Measurements from ENCODE around the gene MPPED1.

MPPED1 gene

DNA sequence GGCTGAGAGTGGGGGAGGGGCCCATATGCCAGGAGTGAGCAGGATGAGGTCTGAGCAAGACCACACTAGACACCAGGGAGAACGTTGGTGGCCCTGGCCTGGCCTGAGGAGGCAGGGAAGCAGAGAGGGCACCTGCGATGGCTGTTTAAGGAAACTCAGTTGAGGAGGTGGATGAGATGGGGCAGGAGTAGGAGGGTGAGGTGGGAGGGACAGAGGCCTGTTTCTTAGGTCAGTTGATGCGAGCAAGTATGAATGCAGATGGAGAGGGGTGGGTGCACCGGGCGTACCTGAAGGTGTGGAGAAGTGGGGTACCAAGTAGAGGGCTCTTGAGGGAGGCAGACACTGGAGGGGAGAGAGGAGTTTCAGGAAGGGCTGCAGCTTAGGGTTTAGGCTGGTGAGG is 10.6 kb upstream of the MPPED1 start:
- H3K9me3 ChIP-seq (ENCODE audit: insufficient read depth, low read depth, low read length): no peaks in the 10 kb centered on the region
- H3K9me2 ChIP-seq (replicated peaks; ENCODE audit: low read depth, low read length): no peaks in the 10 kb centered on the region
- TF ChIP-seq, protein P1, sequence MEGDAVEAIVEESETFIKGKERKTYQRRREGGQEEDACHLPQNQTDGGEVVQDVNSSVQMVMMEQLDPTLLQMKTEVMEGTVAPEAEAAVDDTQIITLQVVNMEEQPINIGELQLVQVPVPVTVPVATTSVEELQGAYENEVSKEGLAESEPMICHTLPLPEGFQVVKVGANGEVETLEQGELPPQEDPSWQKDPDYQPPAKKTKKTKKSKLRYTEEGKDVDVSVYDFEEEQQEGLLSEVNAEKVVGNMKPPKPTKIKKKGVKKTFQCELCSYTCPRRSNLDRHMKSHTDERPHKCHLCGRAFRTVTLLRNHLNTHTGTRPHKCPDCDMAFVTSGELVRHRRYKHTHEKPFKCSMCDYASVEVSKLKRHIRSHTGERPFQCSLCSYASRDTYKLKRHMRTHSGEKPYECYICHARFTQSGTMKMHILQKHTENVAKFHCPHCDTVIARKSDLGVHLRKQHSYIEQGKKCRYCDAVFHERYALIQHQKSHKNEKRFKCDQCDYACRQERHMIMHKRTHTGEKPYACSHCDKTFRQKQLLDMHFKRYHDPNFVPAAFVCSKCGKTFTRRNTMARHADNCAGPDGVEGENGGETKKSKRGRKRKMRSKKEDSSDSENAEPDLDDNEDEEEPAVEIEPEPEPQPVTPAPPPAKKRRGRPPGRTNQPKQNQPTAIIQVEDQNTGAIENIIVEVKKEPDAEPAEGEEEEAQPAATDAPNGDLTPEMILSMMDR (conservative IDR thresholded peaks at IDR 0.05; ENCODE audit: low read length): no peak
- no peak for TF ChIP-seq EZH2phosphoT487 (IDR thresholded peaks at IDR 0.05; ENCODE audit: borderline replicate concordance)
- no peaks in the 10 kb centered on the region for H3K27me3 ChIP-seq (ENCODE audit: insufficient read depth, low read length, poor library complexity, severe bottlenecking)
- no peaks in the 10 kb centered on the region for H3K36me3 ChIP-seq (ENCODE audit: insufficient read depth, low read length)
- no peaks in the 10 kb centered on the region for H3K4me1 ChIP-seq (ENCODE audit: insufficient read depth, low read length, poor library complexity, severe bottlenecking)
- no peak overlapping the region for H2AFZ ChIP-seq (ENCODE audit: low read length)
- H3F3A ChIP-seq (ENCODE audit: low read depth): no peaks in the 10 kb centered on the region
- H3K4me3 ChIP-seq (ENCODE audit: low read length, poor library complexity, severe bottlenecking): no peak overlapping the region
- no peak overlapping the region for H3K4me2 ChIP-seq (ENCODE audit: low read depth, low read length, poor library complexity, severe bottlenecking)
- no peak overlapping the region for H3K9ac ChIP-seq (ENCODE audit: low read depth, low read length, poor library complexity, severe bottlenecking)
- H3K79me2 ChIP-seq (ENCODE audit: insufficient read depth, low read length): no peaks in the 10 kb centered on the region
- H4K20me1 ChIP-seq (ENCODE audit: insufficient read depth, low read length, poor library complexity, severe bottlenecking): no peaks in the 10 kb centered on the region

DNA sequence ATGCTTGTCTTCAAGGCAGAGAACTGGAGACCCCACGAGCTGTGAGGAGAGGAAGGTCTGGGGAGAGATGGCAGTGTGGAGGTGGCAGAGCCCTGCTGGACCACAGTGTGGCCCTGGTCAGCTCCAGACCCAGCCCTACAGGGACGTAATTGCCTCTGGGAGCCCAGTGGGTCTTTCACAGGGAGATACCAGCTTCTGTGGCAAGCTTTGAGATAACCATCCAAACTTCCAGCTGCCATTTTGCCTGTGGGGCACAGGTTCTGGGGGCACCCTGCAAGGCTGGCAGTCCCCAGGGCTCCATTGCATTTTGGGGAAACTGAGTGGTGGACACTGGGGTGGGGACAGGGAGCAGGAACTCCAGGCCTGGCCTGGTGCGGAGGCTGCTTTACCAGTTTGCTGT is 10.2 kb upstream of the MPPED1 start:
- TF ChIP-seq, protein P1 (conservative IDR thresholded peaks at IDR 0.05; ENCODE audit: low read length): no peak
- no peak for TF ChIP-seq EZH2phosphoT487 (IDR thresholded peaks at IDR 0.05; ENCODE audit: borderline replicate concordance)
- Histone ChIP-seq H3K36me3 (ENCODE audit: insufficient read depth, low read length) (no peaks in the 10 kb centered on the region), H3K4me3 (ENCODE audit: low read length, poor library complexity, severe bottlenecking) (no peak overlapping the region), H3K9ac (ENCODE audit: low read depth, low read length, poor library complexity, severe bottlenecking) (no peak overlapping the region), H3K4me1 (ENCODE audit: insufficient read depth, low read length, poor library complexity, severe bottlenecking) (no peaks in the 10 kb centered on the region), H4K20me1 (ENCODE audit: insufficient read depth, low read length, poor library complexity, severe bottlenecking) (no peaks in the 10 kb centered on the region), H3K9me3 (ENCODE audit: insufficient read depth, low read depth, low read length) (no peaks in the 10 kb centered on the region), H3K4me2 (ENCODE audit: low read depth, low read length, poor library complexity, severe bottlenecking) (no peak overlapping the region), H3K27me3 (ENCODE audit: insufficient read depth, low read length, poor library complexity, severe bottlenecking) (no peaks in the 10 kb centered on the region), H3K79me2 (ENCODE audit: insufficient read depth, low read length) (no peaks in the 10 kb centered on the region), H3F3A (ENCODE audit: low read depth) (no peaks in the 10 kb centered on the region), H3K9me2 (replicated peaks; ENCODE audit: low read depth, low read length) (no peaks in the 10 kb centered on the region), H2AFZ (ENCODE audit: low read length) (no peak overlapping the region)

DNA sequence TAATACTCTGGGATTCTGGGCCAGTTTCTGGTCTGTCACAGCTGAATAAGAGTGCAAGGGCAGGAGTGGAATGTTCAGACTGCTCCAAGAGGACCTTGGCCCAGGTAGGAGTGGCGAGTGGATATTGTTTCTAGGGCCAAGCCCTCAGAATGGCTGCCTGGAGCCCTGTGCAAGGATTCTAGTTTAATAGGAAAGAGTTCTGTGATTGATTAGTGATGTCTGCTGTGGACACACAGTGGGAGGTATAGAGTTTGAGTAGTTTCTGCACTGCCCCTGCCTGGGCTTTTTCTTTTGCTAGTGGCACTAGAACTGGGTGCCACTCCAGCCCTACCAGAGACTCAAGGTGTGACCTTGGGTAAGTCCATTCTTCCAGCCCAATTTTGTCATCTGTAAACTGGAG is 9.7 kb upstream of the MPPED1 start:
- no peaks in the 10 kb centered on the region for H3K9me3 ChIP-seq (ENCODE audit: insufficient read depth, low read depth, low read length)
- H3K4me1 ChIP-seq (ENCODE audit: insufficient read depth, low read length, poor library complexity, severe bottlenecking): no peaks in the 10 kb centered on the region
- no peaks in the 10 kb centered on the region for H3K27me3 ChIP-seq (ENCODE audit: insufficient read depth, low read length, poor library complexity, severe bottlenecking)
- H3K79me2 ChIP-seq (ENCODE audit: insufficient read depth, low read length): no peaks in the 10 kb centered on the region
- no peaks in the 10 kb centered on the region for H4K20me1 ChIP-seq (ENCODE audit: insufficient read depth, low read length, poor library complexity, severe bottlenecking)
- H3K4me3 ChIP-seq (ENCODE audit: low read length, poor library complexity, severe bottlenecking): no peak overlapping the region
- no peaks in the 10 kb centered on the region for H3F3A ChIP-seq (ENCODE audit: low read depth)
- no peaks in the 10 kb centered on the region for H3K9me2 ChIP-seq (replicated peaks; ENCODE audit: low read depth, low read length)
- H2AFZ ChIP-seq (ENCODE audit: low read length): no peak overlapping the region
- no peaks in the 10 kb centered on the region for H3K36me3 ChIP-seq (ENCODE audit: insufficient read depth, low read length)
- H3K4me2 ChIP-seq (ENCODE audit: low read depth, low read length, poor library complexity, severe bottlenecking): no peak overlapping the region
- H3K9ac ChIP-seq (ENCODE audit: low read depth, low read length, poor library complexity, severe bottlenecking): no peak overlapping the region
- TF ChIP-seq, protein P1 (conservative IDR thresholded peaks at IDR 0.05; ENCODE audit: low read length): no peak
- no peak for TF ChIP-seq EZH2phosphoT487 (IDR thresholded peaks at IDR 0.05; ENCODE audit: borderline replicate concordance)

Measured in Loucy (cell line).